ENCODE data around the gene LDB2. TPM values are rescaled to one million over a fixed set of nuclear protein-coding genes. Genes with fewer than 3 reads are reported as not detected.

Gene LDB2
- total RNA-seq, 6 experiments from 2014 or later, result 24.2 to 40.4 (median 31.7) TPM

GRCh38 chr4:16661813-16662212 is 236.6 kb downstream of the LDB2 start:
- Mint-ChIP-seq H3K4me3 (no peak overlapping the region), H3K27me3 (ENCODE audit: insufficient read depth) (no peaks in the 10 kb centered on the region), H3K9me3 (no peaks in the 10 kb centered on the region), H3K4me1 (ENCODE audit: low read depth) (peaks cover 55% of the 10 kb centered on the region), H3K36me3 (ENCODE audit: low read depth) (peaks cover 35% of the 10 kb centered on the region), H3K27ac (no peak overlapping the region)
- no peak for TF ChIP-seq CTCF (IDR thresholded peaks at IDR 0.05)
- DNase-seq, result no peak

- Mint-ChIP-seq H3K27me3 (ENCODE audit: insufficient read depth) (no peaks in the 10 kb centered on the region; the same call in 1 of the 2 replicates), H3K27ac (no peak overlapping the region), H3K9me3 (no peaks in the 10 kb centered on the region), H3K4me3 (no peak overlapping the region), H3K4me1 (ENCODE audit: low read depth) (peaks cover 46% of the 10 kb centered on the region), H3K36me3 (ENCODE audit: low read depth) (peaks cover 36% of the 10 kb centered on the region)
- no peak for DNase-seq
- no peak for TF ChIP-seq CTCF (IDR thresholded peaks at IDR 0.05)
Observed at GRCh38 chr4:16660656-16661055, 237.8 kb downstream of the LDB2 start.

GRCh38 chr4:16659694-16660093 is 238.8 kb downstream of the LDB2 start:
- TF ChIP-seq CTCF (IDR thresholded peaks at IDR 0.05), result no peak
- Mint-ChIP-seq H3K27ac (no peak overlapping the region), H3K27me3 (ENCODE audit: insufficient read depth) (no peaks in the 10 kb centered on the region; the same call in 1 of the 2 replicates)

GRCh38 chr4:16659079-16659478 is 239.4 kb downstream of the LDB2 start:
- H3K4me1 Mint-ChIP-seq (ENCODE audit: low read depth), result peaks cover 37% of the 10 kb centered on the region
- H3K27me3 Mint-ChIP-seq (ENCODE audit: insufficient read depth), result no peaks in the 10 kb centered on the region; the same call in 1 of the 2 replicates
- H3K4me3 Mint-ChIP-seq, result no peak overlapping the region
- H3K36me3 Mint-ChIP-seq (ENCODE audit: low read depth), result peaks cover 26% of the 10 kb centered on the region
- no peaks in the 10 kb centered on the region for H3K9me3 Mint-ChIP-seq
- DNase-seq, result no peak
- TF ChIP-seq CTCF (IDR thresholded peaks at IDR 0.05), result no peak
- no peak overlapping the region for H3K27ac Mint-ChIP-seq

More at GRCh38 chr4:16659694-16660093, 238.8 kb downstream of the LDB2 start:
- Mint-ChIP-seq H3K4me1 (ENCODE audit: low read depth) (peaks cover 41% of the 10 kb centered on the region), H3K36me3 (ENCODE audit: low read depth) (peaks cover 29% of the 10 kb centered on the region), H3K4me3 (no peak overlapping the region), H3K9me3 (no peaks in the 10 kb centered on the region)
- DNase-seq, result no peak

GRCh38 chr4:16658183-16658582 is 240.3 kb downstream of the LDB2 start:
- Mint-ChIP-seq H3K9me3 (no peaks in the 10 kb centered on the region), H3K27ac (no peak overlapping the region), H3K36me3 (ENCODE audit: low read depth) (peaks cover 26% of the 10 kb centered on the region), H3K27me3 (ENCODE audit: insufficient read depth) (no peaks in the 10 kb centered on the region; the same call in 1 of the 2 replicates), H3K4me3 (no peak overlapping the region), H3K4me1 (ENCODE audit: low read depth) (peaks cover 37% of the 10 kb centered on the region)
- DNase-seq, result no peak
- TF ChIP-seq CTCF (IDR thresholded peaks at IDR 0.05), result no peak

GRCh38 chr4:16655111-16655510 is 243.3 kb downstream of the LDB2 start:
- DNase-seq, result no peak
- H3K36me3 Mint-ChIP-seq (ENCODE audit: low read depth), result peaks cover 19% of the 10 kb centered on the region
- H3K4me3 Mint-ChIP-seq, result no peak overlapping the region
- peaks cover 27% of the 10 kb centered on the region for H3K4me1 Mint-ChIP-seq (ENCODE audit: low read depth)
- H3K27me3 Mint-ChIP-seq (ENCODE audit: insufficient read depth), result peaks cover 2% of the 10 kb centered on the region
- no peak for TF ChIP-seq CTCF (IDR thresholded peaks at IDR 0.05)
- no peak overlapping the region for H3K27ac Mint-ChIP-seq
- H3K9me3 Mint-ChIP-seq, result no peaks in the 10 kb centered on the region
